Kasumi-1 (cell line): ENCODE results near the gene LGALS16.
"Not testable (repeated sequence)": the region's sequence is repeated elsewhere in the genome, so short reads cannot be mapped to it uniquely, and the experiment has no call there.

Source experiments
- DNase-seq, 2 experiments: peaks; one replicate each; lab custom pipeline; 2025; lab: John Stamatoyannopoulos, UW

The LGALS16 gene, protein sequence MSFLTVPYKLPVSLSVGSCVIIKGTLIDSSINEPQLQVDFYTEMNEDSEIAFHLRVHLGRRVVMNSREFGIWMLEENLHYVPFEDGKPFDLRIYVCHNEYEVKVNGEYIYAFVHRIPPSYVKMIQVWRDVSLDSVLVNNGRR

GRCh38 chr19:39655613-39656012, at the start of gene LGALS16:
LGALS16 (plus strand) TSS chr19:39655913; CDS start chr19:39655962, 49 bp downstream.
- DNase-seq: no peak

DNA sequence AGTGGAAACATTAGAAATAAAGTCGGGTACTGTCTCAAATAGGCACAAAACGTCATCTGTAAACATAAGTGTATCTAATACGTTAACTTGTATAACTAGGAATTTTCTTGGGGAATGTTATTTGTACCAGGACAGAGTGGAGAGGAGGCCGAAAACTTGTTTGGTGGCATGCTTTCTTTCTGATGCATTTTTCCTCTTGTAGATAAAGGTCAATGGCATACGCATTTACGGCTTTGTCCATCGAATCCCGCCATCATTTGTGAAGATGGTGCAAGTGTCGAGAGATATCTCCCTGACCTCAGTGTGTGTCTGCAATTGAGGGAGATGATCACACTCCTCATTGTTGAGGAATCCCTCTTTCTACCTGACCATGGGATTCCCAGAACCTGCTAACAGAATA, 48.7 kb upstream of the LGALS16 start:
- no peak for DNase-seq

GRCh38 chr19:39607561-39607960, 48.2 kb upstream of the LGALS16 start:
- no peak for DNase-seq

- DNase-seq: no peak
These were observed 42.1 kb upstream of the LGALS16 start for GRCh38 chr19:39613597-39613996.

DNA sequence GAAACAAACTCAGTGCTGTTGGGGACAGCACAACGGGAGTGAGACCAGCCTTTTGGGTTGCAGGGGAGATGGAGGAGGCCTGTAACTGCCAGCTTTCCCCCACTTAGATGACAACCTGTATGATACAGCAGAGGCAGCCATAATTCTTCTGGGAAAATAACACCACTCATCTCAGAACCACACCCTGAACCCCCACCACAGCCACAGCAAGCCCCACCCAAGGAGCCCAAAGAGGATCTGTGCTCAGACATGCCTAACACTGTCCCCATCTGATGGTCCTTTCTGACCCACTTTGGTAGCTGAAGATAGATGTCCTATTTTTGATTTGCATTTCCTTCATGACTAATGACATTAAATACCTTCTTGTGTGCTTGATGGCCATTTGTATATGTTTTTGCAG, 38.0 kb upstream of the LGALS16 start:
- DNase-seq: no peak

DNA sequence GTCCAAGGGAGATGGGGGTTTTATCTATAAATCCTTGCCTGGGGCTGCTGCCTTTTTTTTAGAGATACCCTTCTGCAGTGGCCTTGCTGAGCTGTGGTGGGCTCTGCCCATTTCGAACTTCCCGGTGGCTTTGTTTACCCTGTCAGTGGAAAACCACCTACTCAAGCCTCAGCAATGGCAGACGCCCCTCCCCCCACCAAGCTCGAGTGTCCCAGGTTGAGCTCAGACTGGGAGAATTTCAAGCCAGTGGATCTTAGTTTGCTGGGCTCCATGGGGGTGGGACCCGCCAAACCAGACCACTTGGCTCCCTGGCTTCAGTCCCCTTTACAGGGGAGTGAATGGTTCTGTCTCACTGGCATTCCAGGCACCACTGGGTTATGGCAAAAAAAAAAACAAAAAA, 31.8 kb upstream of the LGALS16 start:
- no peak for DNase-seq

- not testable (repeated sequence) for DNase-seq
These were observed 28.1 kb upstream of the LGALS16 start for GRCh38 chr19:39627631-39628030.

- DNase-seq: no peak
These were observed 24.5 kb upstream of the LGALS16 start for GRCh38 chr19:39631178-39631577.

DNA sequence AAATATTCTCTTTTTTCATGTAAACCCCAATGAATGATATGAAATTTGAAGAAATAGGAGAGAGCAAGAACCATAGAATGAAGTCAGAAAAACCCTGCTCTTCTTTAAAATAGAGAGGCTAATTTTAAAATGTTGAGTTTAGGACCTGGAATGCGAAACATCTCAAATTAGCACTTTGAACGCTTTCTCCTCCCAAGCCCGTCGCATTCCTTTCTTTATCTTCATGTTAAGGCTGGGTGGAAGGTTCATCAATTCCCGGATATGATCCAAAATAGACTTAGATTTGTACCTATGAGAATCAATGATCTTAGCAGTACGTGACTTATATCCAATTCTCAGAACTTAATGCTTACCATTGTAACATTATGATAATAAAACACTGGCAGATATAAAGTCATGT, 24.1 kb upstream of the LGALS16 start:
- DNase-seq: no peak

- DNase-seq: no peak
These were observed 17.8 kb upstream of the LGALS16 start for GRCh38 chr19:39637891-39638290.

- DNase-seq: no peak
These were observed 13.9 kb upstream of the LGALS16 start for GRCh38 chr19:39641773-39642172.

GRCh38 chr19:39643591-39643990, 12.1 kb upstream of the LGALS16 start:
- no peak for DNase-seq

DNA sequence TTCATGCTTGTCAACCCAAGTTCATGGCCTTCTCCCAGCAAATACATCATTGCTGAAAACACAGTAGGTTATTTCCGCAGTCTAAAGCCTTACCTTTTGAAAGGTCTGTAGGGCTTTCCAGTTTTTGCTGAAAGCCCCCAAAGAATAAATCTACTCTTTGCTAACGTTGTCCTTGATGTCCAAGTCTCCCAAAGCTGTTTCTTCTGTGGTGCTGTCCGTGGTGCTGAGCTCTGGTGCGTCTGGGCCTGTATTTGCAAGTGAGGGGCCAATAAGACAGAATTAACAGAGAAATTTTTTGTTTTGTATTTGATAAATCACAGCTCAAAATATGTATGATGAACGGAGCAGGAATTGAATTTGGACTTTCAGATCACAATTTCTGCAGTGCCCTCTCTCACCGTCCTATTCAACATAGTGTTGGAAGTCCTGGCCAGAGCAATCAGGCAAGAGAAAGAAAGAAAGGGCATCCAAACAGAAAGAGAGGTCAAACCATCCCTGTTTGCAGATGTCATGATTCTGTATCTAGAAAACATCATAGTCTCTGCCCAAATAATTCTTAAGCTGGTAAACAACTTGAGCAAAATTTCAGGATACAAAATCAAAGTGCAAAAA, 9.8 kb upstream of the LGALS16 start:
- DNase-seq: peak in 1 of 2 experiments; percentile 31

DNA sequence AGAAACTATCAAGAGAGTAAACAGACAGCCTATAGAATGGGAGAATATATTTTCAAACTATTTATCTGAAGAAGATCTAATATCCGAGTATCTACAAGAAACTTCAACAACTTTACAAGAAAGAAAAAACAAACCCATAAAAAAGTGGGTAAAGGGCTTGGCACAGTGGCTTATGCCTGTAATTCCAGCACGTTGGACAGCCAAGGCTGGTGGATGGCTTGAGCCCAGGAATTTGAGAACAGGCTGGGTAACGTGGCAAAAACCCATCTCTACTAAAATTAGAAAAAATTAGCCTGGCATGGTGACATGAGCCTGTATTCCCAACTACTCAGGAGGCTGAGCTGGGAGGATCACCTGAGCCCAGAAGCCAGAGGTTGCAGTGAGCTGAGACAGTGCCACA, 7.8 kb upstream of the LGALS16 start:
- no peak for DNase-seq

DNA sequence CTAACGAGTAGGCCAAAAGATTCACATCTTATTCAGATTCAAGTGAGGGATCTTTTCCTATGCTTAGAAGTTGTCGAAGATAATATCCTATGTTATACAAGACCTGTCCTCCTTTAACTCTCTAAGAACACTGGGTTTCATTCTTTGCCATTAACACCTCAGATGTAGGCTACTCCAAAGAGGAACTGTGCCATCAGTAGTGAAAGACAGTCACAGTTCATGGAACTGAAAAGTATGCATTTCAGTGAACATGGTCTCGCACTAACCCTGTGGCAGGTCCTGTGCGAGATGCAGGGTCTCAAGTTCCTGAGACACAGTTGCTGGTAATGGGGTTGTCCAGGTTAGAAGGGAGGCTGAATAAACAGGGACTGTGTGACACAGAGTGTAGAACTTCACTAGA, 4.1 kb downstream of the LGALS16 start:
- no peak for DNase-seq

DNA sequence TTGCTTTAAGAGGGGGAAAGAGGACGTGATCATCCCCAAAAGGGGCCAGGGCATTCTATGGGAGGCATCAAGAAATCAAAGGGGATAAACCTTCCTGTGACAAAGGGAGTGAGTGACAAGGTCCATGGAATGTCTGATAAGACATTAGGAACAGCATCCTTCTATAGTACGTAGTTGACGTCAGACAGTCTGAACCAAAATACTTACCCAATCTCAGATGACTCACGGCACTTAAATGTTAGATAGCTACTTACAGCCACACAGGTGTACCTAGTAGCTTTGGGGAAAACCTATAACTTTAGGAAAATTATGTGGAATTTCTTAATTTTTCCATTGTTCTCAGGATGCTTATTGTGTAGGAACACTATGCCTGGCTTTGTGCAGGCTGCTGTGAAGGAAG, 4.9 kb downstream of the LGALS16 start:
- no peak for DNase-seq

GRCh38 chr19:39661565-39661964, 5.9 kb downstream of the LGALS16 start:
- DNase-seq: no peak

DNA sequence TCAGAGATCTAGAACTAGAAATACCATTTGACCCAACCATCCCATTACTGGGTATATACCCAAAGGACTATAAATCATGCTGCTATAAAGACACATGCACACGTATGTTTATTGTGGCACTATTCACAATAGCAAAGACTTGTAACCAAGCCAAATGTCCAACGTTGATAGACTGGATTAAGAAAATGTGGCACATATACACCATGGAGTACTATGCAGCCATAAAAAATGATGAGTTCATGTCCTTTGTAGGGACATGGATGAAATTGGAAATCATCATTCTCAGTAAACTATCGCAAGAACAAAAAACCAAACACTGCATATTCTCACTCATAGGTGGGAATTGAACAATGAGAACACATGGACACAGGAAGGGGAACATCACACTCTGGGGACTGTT, 14.1 kb downstream of the LGALS16 start:
- not testable (repeated sequence) for DNase-seq

DNA sequence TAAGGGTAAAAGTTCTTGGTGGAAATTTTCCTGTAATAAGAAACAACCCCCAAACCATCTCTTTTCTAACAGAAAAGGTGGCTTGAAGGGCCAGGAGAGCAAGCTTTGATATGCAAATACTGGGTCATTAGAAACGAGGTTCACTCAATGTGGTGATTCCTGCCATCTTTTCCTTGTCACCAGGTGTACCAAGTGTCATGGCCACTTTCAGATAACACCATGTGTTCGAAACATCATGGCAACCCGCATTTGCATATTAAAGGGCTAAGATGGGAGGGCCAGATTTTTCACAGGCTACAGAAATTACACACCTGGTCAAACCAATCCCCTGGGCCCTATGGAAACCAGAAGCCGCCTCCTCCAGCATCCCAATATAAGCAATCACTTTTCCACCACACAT, 15.3 kb downstream of the LGALS16 start:
- DNase-seq: no peak

- DNase-seq: peak; percentile 70 to 88
These were observed 16.1 kb downstream of the LGALS16 start for GRCh38 chr19:39671739-39672363.

- no peak for DNase-seq
These were observed 16.8 kb downstream of the LGALS16 start for GRCh38 chr19:39672473-39672872.

DNA sequence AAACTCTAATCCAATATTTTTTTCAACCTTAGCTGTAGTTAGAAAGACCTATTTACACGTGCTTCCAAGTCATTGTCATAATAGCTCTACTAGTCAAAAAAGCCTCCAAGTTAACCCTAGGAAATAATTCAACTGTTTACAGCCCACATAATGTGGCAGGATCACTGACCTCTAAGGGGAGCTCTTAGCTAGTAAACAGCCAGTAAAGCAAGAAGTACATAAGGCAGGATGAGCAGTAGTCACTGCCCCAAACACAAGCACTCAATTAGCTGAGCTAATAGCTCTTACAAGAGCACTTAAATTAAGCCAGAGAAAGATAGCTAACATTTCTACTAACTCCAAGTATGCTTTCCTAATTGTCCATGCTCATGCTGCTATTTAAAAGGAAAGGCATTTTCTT, 18.1 kb downstream of the LGALS16 start:
- DNase-seq: peak in 1 of 2 experiments; percentile 3

GRCh38 chr19:39676004-39676403, 20.3 kb downstream of the LGALS16 start:
- DNase-seq: no peak
